ENCODE results near the gene INTS11. TPM values are rescaled to one million over a fixed set of nuclear protein-coding genes. Genes with fewer than 3 reads are reported as not detected.

INTS11 gene
- total RNA-seq, 3 donors from 2014 or later = 68.6 to 125 (median 119) TPM

- H3K36me3 ChIP-seq = no peaks in the 10 kb centered on the region
- H3K27ac ChIP-seq = peak overlapping the region; percentile 91 to 93
- no peaks in the 10 kb centered on the region for H3K9me3 ChIP-seq
- DNase-seq (ENCODE audit: low spot score in 2 of 2) = no peak
- peak overlapping the region; percentile 96 to 100 (median 98) for H3K4me3 ChIP-seq
- intact Hi-C loops (cut with DNase I; ENCODE audit: low total_unique reads) = no loop called here
- TF ChIP-seq CTCF (IDR thresholded peaks at IDR 0.05) = no peak
- TF ChIP-seq POLR2AphosphoS5 (IDR thresholded peaks at IDR 0.05) = no peak
- H3K4me1 ChIP-seq = peaks cover 10 to 17% of the 10 kb centered on the region in 2 donors
- no peaks in the 10 kb centered on the region for H3K27me3 ChIP-seq
These were observed 356 bp downstream of the INTS11 start for GRCh38 chr1:1324084-1324523.

GRCh38 chr1:1322952-1323351 is 1.5 kb downstream of the INTS11 start:
- peak overlapping the region in 1 of 3 donors; percentile 100 for H3K4me3 ChIP-seq
- no peaks in the 10 kb centered on the region for H3K9me3 ChIP-seq
- no peak for DNase-seq (ENCODE audit: low spot score in 2 of 2)
- peaks cover 10 to 23% of the 10 kb centered on the region in 2 donors for H3K4me1 ChIP-seq
- no peaks in the 10 kb centered on the region for H3K36me3 ChIP-seq
- no peak for TF ChIP-seq POLR2A (IDR thresholded peaks at IDR 0.05)
- TF ChIP-seq POLR2AphosphoS5 (IDR thresholded peaks at IDR 0.05) = no peak
- no peak for TF ChIP-seq CTCF (IDR thresholded peaks at IDR 0.05)
- intact Hi-C loops (cut with DNase I; ENCODE audit: low total_unique reads) = no loop called here
- no peak overlapping the region for H3K27ac ChIP-seq
- H3K27me3 ChIP-seq = no peaks in the 10 kb centered on the region

- intact Hi-C loops (cut with DNase I; ENCODE audit: low total_unique reads) = no loop called here
- H3K4me1 ChIP-seq = peaks cover 10 to 26% of the 10 kb centered on the region in 2 donors
- peak overlapping the region in 1 of 3 donors; percentile 100 for H3K4me3 ChIP-seq
- no peak overlapping the region for H3K27ac ChIP-seq
- TF ChIP-seq POLR2AphosphoS5 (IDR thresholded peaks at IDR 0.05) = no peak
- no peak for TF ChIP-seq POLR2A (IDR thresholded peaks at IDR 0.05)
- no peak for TF ChIP-seq CTCF (IDR thresholded peaks at IDR 0.05)
- H3K27me3 ChIP-seq = no peaks in the 10 kb centered on the region
- no peak for DNase-seq (ENCODE audit: low spot score in 2 of 2)
- H3K9me3 ChIP-seq = no peaks in the 10 kb centered on the region
- no peaks in the 10 kb centered on the region for H3K36me3 ChIP-seq
These were observed 2.0 kb downstream of the INTS11 start for GRCh38 chr1:1322418-1322817.

- Histone ChIP-seq H3K9me3 (no peaks in the 10 kb centered on the region), H3K27ac (no peak overlapping the region), H3K27me3 (no peaks in the 10 kb centered on the region), H3K36me3 (no peaks in the 10 kb centered on the region), H3K4me3 (no peak overlapping the region), H3K4me1 (peaks cover 10 to 26% of the 10 kb centered on the region in 2 donors)
- TF ChIP-seq CTCF (IDR thresholded peaks at IDR 0.05) (no peak), POLR2AphosphoS5 (IDR thresholded peaks at IDR 0.05) (no peak), POLR2A (IDR thresholded peaks at IDR 0.05) (no peak)
- no peak for DNase-seq (ENCODE audit: low spot score in 2 of 2)
- intact Hi-C loops (cut with DNase I; ENCODE audit: low total_unique reads) = no loop called here
These were observed 3.0 kb downstream of the INTS11 start for GRCh38 chr1:1321477-1321876.

GRCh38 chr1:1320666-1321448 is 3.6 kb downstream of the INTS11 start:
- intact Hi-C loops (cut with DNase I; ENCODE audit: low total_unique reads) = no loop called here
- Histone ChIP-seq H3K9me3 (no peaks in the 10 kb centered on the region), H3K27ac (no peak overlapping the region), H3K36me3 (no peaks in the 10 kb centered on the region), H3K4me1 (peaks cover 8 to 24% of the 10 kb centered on the region in 2 donors), H3K4me3 (no peak overlapping the region), H3K27me3 (no peaks in the 10 kb centered on the region)
- TF ChIP-seq POLR2AphosphoS5 (IDR thresholded peaks at IDR 0.05) (no peak), POLR2A (IDR thresholded peaks at IDR 0.05) (no peak), CTCF (IDR thresholded peaks at IDR 0.05) (no peak)
- no peak for DNase-seq (ENCODE audit: low spot score in 2 of 2)

Data from breast epithelium (tissue), 4 donors.